OCI-LY1 (cell line): ENCODE measurements around the gene MGAT5B.

Experiments
- H2AFZ ChIP-seq: fragments of 200-600 bp; sonication (generic), shearing (Covaris generic); 2 replicates; pipeline ENCODE4 v1.6.0; 2014; ENCODE audit warnings: antibody characterized with exemption, mild to moderate bottlenecking, low read length
- H3F3A ChIP-seq: fragments of 200-600 bp; sonication (generic), shearing (Covaris generic); 2 replicates; pipeline ENCODE4 v1.6.0; 2014; ENCODE audit warnings: mild to moderate bottlenecking, antibody characterized with exemption, low read length, moderate library complexity; ENCODE audit not compliant: insufficient read depth
- H3K27ac ChIP-seq: fragments of 200-600 bp; sonication (generic); 2 replicates; pipeline ENCODE4 v1.5.1; 2014; ENCODE audit warnings: low read length, mixed run types, mild to moderate bottlenecking, low read depth; ENCODE audit not compliant: poor library complexity, severe bottlenecking
- H3K27me3 ChIP-seq: fragments of 200-600 bp; sonication (generic); 2 replicates; pipeline ENCODE4 v1.6.0; 2014; ENCODE audit warnings: antibody characterized with exemption, mild to moderate bottlenecking, low read length, moderate library complexity; ENCODE audit not compliant: insufficient read depth
- H3K36me3 ChIP-seq: fragments of 200-600 bp; sonication (generic); 2 replicates; pipeline ENCODE4 v1.6.1; 2014; ENCODE audit warnings: mild to moderate bottlenecking, antibody characterized with exemption, low read length, moderate library complexity, mixed read lengths; ENCODE audit not compliant: insufficient read depth
- H3K4me1 ChIP-seq: fragments of 200-600 bp; sonication (generic); 2 replicates; pipeline ENCODE4 v1.5.1; 2014; ENCODE audit warnings: mild to moderate bottlenecking, low read length, moderate library complexity; ENCODE audit not compliant: insufficient read depth, severe bottlenecking
- H3K4me2 ChIP-seq: fragments of 200-600 bp; sonication (generic), shearing (Covaris generic); 2 replicates; pipeline ENCODE4 v1.6.1; 2014; ENCODE audit warnings: low read length
- H3K4me3 ChIP-seq: fragments of 200-600 bp; sonication (generic); 2 replicates; pipeline ENCODE4 v1.5.1; 2014; ENCODE audit warnings: low read length, low read depth, mild to moderate bottlenecking, mixed read lengths; ENCODE audit not compliant: poor library complexity, severe bottlenecking
- H3K79me2 ChIP-seq: fragments of 200-600 bp; shearing (Covaris generic); 2 replicates; pipeline ENCODE4 v1.6.1; 2016; ENCODE audit warnings: mixed run types, low read length, mixed read lengths; ENCODE audit not compliant: insufficient read depth
- H3K9ac ChIP-seq: fragments of 200-600 bp; sonication (generic), shearing (Covaris generic); 2 replicates; pipeline ENCODE4 v1.6.1; 2014; ENCODE audit warnings: mild to moderate bottlenecking, low read length, mixed read lengths
- H3K9me2 ChIP-seq: fragments of 200-600 bp; sonication (generic), shearing (Covaris generic); 2 replicates; pipeline ENCODE4 v1.6.1; 2014; ENCODE audit warnings: low read depth, mild to moderate bottlenecking, low read length, mixed read lengths
- H3K9me3 ChIP-seq: fragments of 200-600 bp; shearing (Covaris generic); 2 replicates; pipeline ENCODE4 v1.6.1; 2014; ENCODE audit warnings: low read length, mixed read lengths
- H4K20me1 ChIP-seq: fragments of 200-600 bp; sonication (generic), shearing (Covaris generic); 2 replicates; pipeline ENCODE4 v1.6.0; 2016; ENCODE audit warnings: mild to moderate bottlenecking, low read length; ENCODE audit not compliant: insufficient read depth
- CTCF ChIP-seq: fragments of 200-600 bp; sonication (generic), shearing (Covaris generic); IDR thresholded peaks from 2 replicates; pipeline ENCODE4 v1.5.1; 2017; ENCODE audit warnings: mild to moderate bottlenecking, antibody characterized with exemption, low read length, moderate library complexity, mixed read lengths
- EZH2 ChIP-seq: fragments of 200-600 bp; sonication (generic), shearing (Covaris generic); IDR thresholded peaks from 2 replicates; pipeline ENCODE4 v1.8.0; 2017; ENCODE audit warnings: borderline replicate concordance, mixed run types, mild to moderate bottlenecking, antibody characterized with exemption, low read length, moderate library complexity, mixed read lengths

Gene MGAT5B

GRCh38 chr17:76987486-76988093, 119.4 kb downstream of the MGAT5B start:
- no peaks in the 10 kb centered on the region for H3K79me2 ChIP-seq
- peak overlapping the region; percentile 33 for H3K4me3 ChIP-seq
- H3K4me2 ChIP-seq = peak overlapping the region; percentile 52
- no peak overlapping the region for H2AFZ ChIP-seq
- peaks cover 82% of the 10 kb centered on the region for H3K4me1 ChIP-seq
- peak overlapping the region; percentile 51 for H3K9ac ChIP-seq
- TF ChIP-seq CTCF = no peak
- no peak for TF ChIP-seq EZH2
- H3K36me3 ChIP-seq = no peaks in the 10 kb centered on the region
- H3K27me3 ChIP-seq = no peaks in the 10 kb centered on the region
- no peaks in the 10 kb centered on the region for H3F3A ChIP-seq
- H3K9me3 ChIP-seq = no peaks in the 10 kb centered on the region
- H3K27ac ChIP-seq = peak overlapping the region; percentile 99
- no peaks in the 10 kb centered on the region for H4K20me1 ChIP-seq
- no peaks in the 10 kb centered on the region for H3K9me2 ChIP-seq

- peak overlapping the region; percentile 99 for H3K27ac ChIP-seq
- no peaks in the 10 kb centered on the region for H3K9me2 ChIP-seq
- H3K27me3 ChIP-seq = no peaks in the 10 kb centered on the region
- no peak overlapping the region for H2AFZ ChIP-seq
- H3K9me3 ChIP-seq = no peaks in the 10 kb centered on the region
- no peak overlapping the region; the same call in 1 of the 2 replicates for H3K9ac ChIP-seq
- H3K4me3 ChIP-seq = no peak overlapping the region
- H3K79me2 ChIP-seq = no peaks in the 10 kb centered on the region
- no peak overlapping the region for H3K4me2 ChIP-seq
- H4K20me1 ChIP-seq = no peaks in the 10 kb centered on the region
- TF ChIP-seq CTCF (no peak), EZH2 (no peak)
- peaks cover 82% of the 10 kb centered on the region for H3K4me1 ChIP-seq
- no peaks in the 10 kb centered on the region for H3F3A ChIP-seq
- H3K36me3 ChIP-seq = no peaks in the 10 kb centered on the region
Measured at GRCh38 chr17:76988796-76989195, 120.6 kb downstream of the MGAT5B start.

- H3K9me2 ChIP-seq = no peaks in the 10 kb centered on the region
- H3K27me3 ChIP-seq = no peaks in the 10 kb centered on the region
- TF ChIP-seq EZH2 (no peak), CTCF (no peak)
- peak overlapping the region; percentile 99 for H3K27ac ChIP-seq
- H3K9me3 ChIP-seq = no peaks in the 10 kb centered on the region
- H3K79me2 ChIP-seq = no peaks in the 10 kb centered on the region
- peaks cover 82% of the 10 kb centered on the region for H3K4me1 ChIP-seq
- peak overlapping the region; percentile 46 for H3K4me3 ChIP-seq
- no peaks in the 10 kb centered on the region for H4K20me1 ChIP-seq
- H3K9ac ChIP-seq = peak overlapping the region; percentile 65
- peak overlapping the region; percentile 43 for H3K4me2 ChIP-seq
- no peak overlapping the region for H2AFZ ChIP-seq
- H3K36me3 ChIP-seq = no peaks in the 10 kb centered on the region
- no peaks in the 10 kb centered on the region for H3F3A ChIP-seq
Measured at GRCh38 chr17:76989519-76989918, 121.3 kb downstream of the MGAT5B start.
